ENCODE data around the gene SVEP1. TPM values are rescaled to one million over a fixed set of nuclear protein-coding genes. Genes with fewer than 3 reads are reported as not detected.

Gene SVEP1
- total RNA-seq: 10 to 100 TPM in 2 of 4 donors, 1 to 10 TPM in 2; 6.1 to 40.1 (median 17.3) TPM

DNA sequence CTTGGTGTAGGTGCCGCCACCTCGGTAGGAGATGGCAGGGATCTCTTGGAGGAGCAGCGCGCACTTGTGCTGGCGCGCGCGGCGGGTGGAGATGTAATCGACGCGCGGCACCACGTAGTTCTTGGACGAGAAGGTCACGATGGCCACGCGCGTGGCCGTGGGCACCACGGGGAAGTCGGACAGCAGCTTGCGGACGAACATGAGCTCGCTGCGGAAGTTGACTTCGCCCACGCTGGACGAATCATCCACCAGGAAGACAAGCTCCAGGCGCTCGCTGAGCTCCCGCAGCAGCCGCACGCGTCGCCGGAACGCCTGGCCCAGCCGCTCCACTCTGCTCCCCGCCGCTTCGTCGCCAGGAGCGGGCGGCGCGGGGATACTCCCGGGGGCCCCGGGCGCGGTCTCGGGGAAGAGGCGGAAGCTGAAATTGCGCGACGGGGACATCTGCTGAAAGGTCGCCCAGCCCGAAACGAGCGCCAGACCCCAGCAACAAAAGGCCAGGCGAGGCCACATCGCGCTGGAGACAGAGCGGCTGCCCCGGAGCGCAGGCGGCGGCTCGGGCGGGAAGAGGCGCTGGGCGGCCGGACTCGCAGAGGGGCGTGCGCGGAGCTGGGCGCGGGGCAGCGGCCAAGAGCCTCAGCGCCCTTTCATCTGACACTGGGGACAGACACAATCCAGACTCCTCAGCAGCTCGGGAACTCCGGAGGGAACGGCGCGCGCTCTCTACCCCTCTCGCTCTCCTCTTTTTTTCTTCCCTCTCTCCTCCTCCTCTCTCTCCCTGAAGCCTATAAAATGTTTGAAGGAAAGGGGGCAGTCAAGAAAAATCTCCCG lies at the start of gene SVEP1:
Gene SVEP1, minus strand, starts transcription at position 708 of the 828 bp plus-strand sequence. Its CDS starts 198 bp downstream, at position 510.
- H3K9me3 ChIP-seq: no peaks in the 10 kb centered on the region
- H3K4me3 ChIP-seq: peak within 1 kb of the TSS; percentile 27 to 55 (median 42)
- DNase-seq: peak in 1 of 3 donors; percentile 51
- H3K4me1 ChIP-seq: peaks cover 0 to 16% (median 0%) of the 10 kb centered on the region in 4 donors
- H3K27ac ChIP-seq: peak within 1 kb of the TSS; percentile 63 to 83 (median 67)
- peaks cover 0 to 7% of the 10 kb centered on the region in 2 donors for H3K27me3 ChIP-seq
- TF ChIP-seq POLR2A (IDR thresholded peaks at IDR 0.05): no peak
- TF ChIP-seq, protein P1, sequence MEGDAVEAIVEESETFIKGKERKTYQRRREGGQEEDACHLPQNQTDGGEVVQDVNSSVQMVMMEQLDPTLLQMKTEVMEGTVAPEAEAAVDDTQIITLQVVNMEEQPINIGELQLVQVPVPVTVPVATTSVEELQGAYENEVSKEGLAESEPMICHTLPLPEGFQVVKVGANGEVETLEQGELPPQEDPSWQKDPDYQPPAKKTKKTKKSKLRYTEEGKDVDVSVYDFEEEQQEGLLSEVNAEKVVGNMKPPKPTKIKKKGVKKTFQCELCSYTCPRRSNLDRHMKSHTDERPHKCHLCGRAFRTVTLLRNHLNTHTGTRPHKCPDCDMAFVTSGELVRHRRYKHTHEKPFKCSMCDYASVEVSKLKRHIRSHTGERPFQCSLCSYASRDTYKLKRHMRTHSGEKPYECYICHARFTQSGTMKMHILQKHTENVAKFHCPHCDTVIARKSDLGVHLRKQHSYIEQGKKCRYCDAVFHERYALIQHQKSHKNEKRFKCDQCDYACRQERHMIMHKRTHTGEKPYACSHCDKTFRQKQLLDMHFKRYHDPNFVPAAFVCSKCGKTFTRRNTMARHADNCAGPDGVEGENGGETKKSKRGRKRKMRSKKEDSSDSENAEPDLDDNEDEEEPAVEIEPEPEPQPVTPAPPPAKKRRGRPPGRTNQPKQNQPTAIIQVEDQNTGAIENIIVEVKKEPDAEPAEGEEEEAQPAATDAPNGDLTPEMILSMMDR (IDR thresholded peaks at IDR 0.05): no peak
- no peaks in the 10 kb centered on the region for H3K36me3 ChIP-seq

DNA sequence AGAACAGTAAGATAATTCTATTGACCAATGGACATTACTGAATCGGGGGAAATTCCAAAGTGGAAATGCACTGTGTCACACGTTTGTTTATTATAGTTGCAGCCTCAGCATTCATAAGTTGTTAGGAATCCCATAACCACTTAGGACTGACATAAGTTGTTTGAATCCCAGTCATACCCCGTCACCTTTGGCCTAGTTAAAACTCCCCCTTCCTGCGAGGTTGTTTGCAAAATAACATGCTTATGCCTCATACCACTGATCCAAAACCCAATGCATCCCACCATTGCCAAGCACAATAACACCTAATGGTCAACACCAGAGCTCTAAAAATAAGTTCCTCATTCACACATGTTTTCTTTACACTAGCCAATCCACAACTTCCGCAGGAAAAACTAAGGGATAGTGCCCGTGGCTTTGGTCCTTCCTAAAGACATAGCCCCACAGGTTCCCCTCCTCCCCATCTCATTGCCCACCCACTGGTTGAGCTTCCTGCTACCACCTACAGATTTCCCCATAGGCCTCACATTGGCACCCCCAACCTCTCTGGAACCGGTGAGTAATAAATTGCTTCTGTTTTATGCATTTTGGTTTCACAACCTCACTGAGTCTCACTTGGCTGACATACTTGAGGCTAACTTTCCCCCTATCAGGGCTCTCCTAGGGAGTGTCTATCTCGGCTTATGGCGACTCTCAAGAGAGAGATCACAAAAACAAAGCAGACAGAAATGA lies 46.7 kb upstream of the SVEP1 start:
- no peaks in the 10 kb centered on the region for H3K27me3 ChIP-seq
- H3K4me3 ChIP-seq: no peak overlapping the region
- H3K9me3 ChIP-seq: no peaks in the 10 kb centered on the region
- H3K27ac ChIP-seq: no peak overlapping the region
- no peaks in the 10 kb centered on the region for H3K4me1 ChIP-seq
- no peak for DNase-seq
- TF ChIP-seq, protein P1 (IDR thresholded peaks at IDR 0.05): no peak
- TF ChIP-seq POLR2A (IDR thresholded peaks at IDR 0.05): no peak
- no peaks in the 10 kb centered on the region for H3K36me3 ChIP-seq

DNA sequence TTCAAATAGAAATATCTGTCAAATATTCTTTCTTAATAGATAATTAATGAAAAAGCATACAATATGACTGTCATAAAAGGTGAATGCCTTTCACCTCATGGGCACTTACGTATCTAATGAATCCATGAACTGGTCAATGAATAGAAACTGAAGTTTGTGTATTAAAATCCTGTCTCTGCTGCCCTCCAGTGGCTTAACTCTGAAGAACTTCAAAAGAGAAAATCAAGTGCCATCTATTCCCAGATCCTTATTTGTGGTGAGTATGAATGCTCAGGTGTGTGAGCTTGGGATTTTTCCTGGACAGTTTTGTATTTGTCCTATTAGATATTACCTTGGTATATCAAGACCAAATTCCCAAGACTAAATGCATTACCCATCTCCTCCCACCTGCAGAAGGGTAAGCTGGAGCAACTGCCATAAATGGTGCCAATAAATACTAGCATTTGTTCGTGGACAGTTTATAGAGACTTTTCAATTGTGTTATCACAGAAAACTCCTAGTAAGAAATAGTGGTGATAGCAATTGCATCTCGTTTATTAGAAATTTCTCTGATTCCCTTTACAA lies 44.0 kb upstream of the SVEP1 start:
- H3K27me3 ChIP-seq: no peaks in the 10 kb centered on the region
- H3K36me3 ChIP-seq: no peaks in the 10 kb centered on the region
- H3K4me3 ChIP-seq: no peak overlapping the region
- no peak for TF ChIP-seq POLR2A (IDR thresholded peaks at IDR 0.05)
- TF ChIP-seq, protein P1 (IDR thresholded peaks at IDR 0.05): peak in 5 of 6 experiments; percentile 53 to 81 (median 71)
- no peak overlapping the region for H3K27ac ChIP-seq
- no peaks in the 10 kb centered on the region for H3K9me3 ChIP-seq
- DNase-seq: peak in 1 of 3 donors; percentile 53
- no peaks in the 10 kb centered on the region for H3K4me1 ChIP-seq

DNA sequence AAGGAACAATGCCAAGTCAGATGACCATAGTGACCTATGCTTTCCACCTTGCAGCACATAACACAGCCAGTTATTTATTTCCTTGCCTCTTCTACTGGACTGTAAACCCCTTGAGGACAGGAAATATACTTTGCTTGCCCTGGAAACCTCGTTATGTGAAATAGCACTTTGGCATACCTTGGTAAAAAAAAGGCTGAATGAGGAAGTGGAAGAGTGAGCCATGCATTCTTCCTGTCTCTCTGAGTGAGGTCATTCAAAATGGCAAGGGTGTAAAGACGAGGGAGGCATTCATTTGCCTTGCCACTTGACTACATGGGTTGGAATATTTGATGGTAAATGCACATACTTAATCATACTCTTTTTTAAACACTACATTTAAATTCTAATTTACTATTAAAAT lies 42.8 kb upstream of the SVEP1 start:
- Histone ChIP-seq H3K4me1 (no peaks in the 10 kb centered on the region), H3K27ac (no peak overlapping the region), H3K4me3 (no peak overlapping the region), H3K27me3 (no peaks in the 10 kb centered on the region), H3K36me3 (no peaks in the 10 kb centered on the region), H3K9me3 (no peaks in the 10 kb centered on the region)
- no peak for DNase-seq
- TF ChIP-seq, protein P1 (IDR thresholded peaks at IDR 0.05): no peak
- no peak for TF ChIP-seq POLR2A (IDR thresholded peaks at IDR 0.05)

DNA sequence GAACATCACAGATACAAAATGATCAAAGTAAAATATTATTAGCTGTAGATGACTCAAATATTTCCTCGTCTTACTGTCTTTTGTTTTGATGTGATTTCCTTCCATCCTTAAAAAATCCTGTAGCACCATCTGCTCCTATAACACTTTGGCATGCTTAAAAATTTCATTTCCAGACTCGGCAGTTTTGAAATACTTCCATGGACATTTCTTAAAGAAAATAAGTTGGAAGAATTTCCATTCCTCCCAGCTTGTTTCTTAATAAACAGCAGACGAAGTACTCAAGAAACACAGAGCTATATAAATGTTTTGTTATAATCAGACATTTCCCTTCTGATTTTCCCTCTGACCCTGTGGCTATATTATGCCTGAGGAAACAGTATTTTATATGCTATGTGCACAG lies 41.2 kb upstream of the SVEP1 start:
- Histone ChIP-seq H3K36me3 (no peaks in the 10 kb centered on the region), H3K27me3 (no peaks in the 10 kb centered on the region), H3K9me3 (no peaks in the 10 kb centered on the region), H3K4me3 (no peak overlapping the region), H3K27ac (no peak overlapping the region), H3K4me1 (no peaks in the 10 kb centered on the region)
- DNase-seq: no peak
- TF ChIP-seq, protein P1 (IDR thresholded peaks at IDR 0.05): no peak
- no peak for TF ChIP-seq POLR2A (IDR thresholded peaks at IDR 0.05)

Data from Peyer's patch (tissue), 4 donors.